ENCODE results near the gene LTBP4. TPM values are rescaled to one million over a fixed set of nuclear protein-coding genes. Genes with fewer than 3 reads are reported as not detected.

The LTBP4 gene
- total RNA-seq, 1 experiment from 2014 or later, result 20.3 TPM

- TF ChIP-seq CTCF (IDR thresholded peaks at IDR 0.05; ENCODE audit: unreplicated experiment), result no peak
- Mint-ChIP-seq H3K27me3 (ENCODE audit: unreplicated experiment) (no peaks in the 10 kb centered on the region), H3K4me3 (ENCODE audit: low read depth, unreplicated experiment) (no peak overlapping the region), H3K9me3 (ENCODE audit: low read depth, unreplicated experiment) (no peaks in the 10 kb centered on the region), H3K36me3 (ENCODE audit: insufficient read depth, unreplicated experiment) (peaks cover 6% of the 10 kb centered on the region), H3K27ac (ENCODE audit: unreplicated experiment) (no peak overlapping the region), H3K4me1 (ENCODE audit: low read depth, unreplicated experiment) (no peaks in the 10 kb centered on the region)
- no peak for DNase-seq
- CTCF ChIA-PET, result no interaction called here
- intact Hi-C loops (cut with micrococcal nuclease; ENCODE audit: unreplicated experiment), result no loop called here
- BruUV-seq (replicated peaks), result no TSS peak
These were observed 72.2 kb downstream of the LTBP4 start for GRCh38 chr19:40673397-40673796.

GRCh38 chr19:40674291-40674690, 73.1 kb downstream of the LTBP4 start:
- no TSS peak for BruUV-seq (replicated peaks)
- H3K36me3 Mint-ChIP-seq (ENCODE audit: insufficient read depth, unreplicated experiment), result peaks cover 6% of the 10 kb centered on the region
- CTCF ChIA-PET, result no interaction called here
- H3K4me1 Mint-ChIP-seq (ENCODE audit: low read depth, unreplicated experiment), result no peaks in the 10 kb centered on the region
- no peak overlapping the region for H3K27ac Mint-ChIP-seq (ENCODE audit: unreplicated experiment)
- H3K9me3 Mint-ChIP-seq (ENCODE audit: low read depth, unreplicated experiment), result no peaks in the 10 kb centered on the region
- no peak for TF ChIP-seq CTCF (IDR thresholded peaks at IDR 0.05; ENCODE audit: unreplicated experiment)
- no peak overlapping the region for H3K4me3 Mint-ChIP-seq (ENCODE audit: low read depth, unreplicated experiment)
- H3K27me3 Mint-ChIP-seq (ENCODE audit: unreplicated experiment), result no peaks in the 10 kb centered on the region
- intact Hi-C loops (cut with micrococcal nuclease; ENCODE audit: unreplicated experiment), result no loop called here
- no peak for DNase-seq

GRCh38 chr19:40677156-40677555, 76.0 kb downstream of the LTBP4 start:
- intact Hi-C loops (cut with micrococcal nuclease; ENCODE audit: unreplicated experiment), result no loop called here
- Mint-ChIP-seq H3K27me3 (ENCODE audit: unreplicated experiment) (no peaks in the 10 kb centered on the region), H3K36me3 (ENCODE audit: insufficient read depth, unreplicated experiment) (peaks cover 6% of the 10 kb centered on the region), H3K4me3 (ENCODE audit: low read depth, unreplicated experiment) (no peak overlapping the region), H3K9me3 (ENCODE audit: low read depth, unreplicated experiment) (no peaks in the 10 kb centered on the region), H3K4me1 (ENCODE audit: low read depth, unreplicated experiment) (no peaks in the 10 kb centered on the region), H3K27ac (ENCODE audit: unreplicated experiment) (no peak overlapping the region)
- no peak for TF ChIP-seq CTCF (IDR thresholded peaks at IDR 0.05; ENCODE audit: unreplicated experiment)
- BruUV-seq (replicated peaks), result no TSS peak
- CTCF ChIA-PET, result no interaction called here
- no peak for DNase-seq

Other genes with a start within 250 kb of the LTBP4 start
- gene HIPK4, start 211.2 kb upstream of the LTBP4 start, total RNA-seq (2022), result 0.14 TPM in 1 of 2 replicates, not detected in the other
- gene PRX, start 188.0 kb upstream of the LTBP4 start, total RNA-seq (2022), result 1.6 and 1.8 TPM in 2 replicates
- 12.3 and 15.4 TPM in 2 replicates for gene SERTAD1, start 175.4 kb upstream of the LTBP4 start, total RNA-seq (2022)
- 51.9 and 56.7 TPM in 2 replicates for gene SERTAD3, start 157.0 kb upstream of the LTBP4 start, total RNA-seq (2022)
- 107 and 118 TPM in 2 replicates for gene BLVRB, start 135.6 kb upstream of the LTBP4 start, total RNA-seq (2022)
- gene SPTBN4, start 134.4 kb upstream of the LTBP4 start, total RNA-seq (2022), result 0.80 and 1.3 TPM in 2 replicates
- 117 TPM in 2 replicates for gene SHKBP1, start 24.5 kb upstream of the LTBP4 start, total RNA-seq (2022)
- gene NUMBL, start 89.3 kb downstream of the LTBP4 start, total RNA-seq (2022), result 21.4 and 25.3 TPM in 2 replicates
- gene COQ8B, start 115.5 kb downstream of the LTBP4 start, total RNA-seq (2022), result 55.9 and 62.7 TPM in 2 replicates
- gene ITPKC, start 115.7 kb downstream of the LTBP4 start, total RNA-seq (2022), result 25.3 and 32.0 TPM in 2 replicates
- gene ACTMAP, start 149.1 kb downstream of the LTBP4 start, total RNA-seq (2022), result 17.8 and 20.2 TPM in 2 replicates
- gene SNRPA, start 149.8 kb downstream of the LTBP4 start, total RNA-seq (2022), result 95.4 and 102 TPM in 2 replicates
- gene MIA, start 174.2 kb downstream of the LTBP4 start, total RNA-seq (2022), result 30.2 and 49.3 TPM in 2 replicates
- gene RAB4B, start 176.9 kb downstream of the LTBP4 start, total RNA-seq (2022), result 21.0 and 22.7 TPM in 2 replicates
- 95.4 and 109 TPM in 2 replicates for gene EGLN2, start 197.8 kb downstream of the LTBP4 start, total RNA-seq (2022)
- gene CYP2A6, start 249.1 kb downstream of the LTBP4 start, total RNA-seq (2022), result not detected in 2 replicates